ENCODE measurements around the gene SLC9A1. TPM values are rescaled to one million over a fixed set of nuclear protein-coding genes. Genes with fewer than 3 reads are reported as not detected.

Gene SLC9A1
- total RNA-seq, 1 experiment from 2014 or later = 21.7 TPM

DNA sequence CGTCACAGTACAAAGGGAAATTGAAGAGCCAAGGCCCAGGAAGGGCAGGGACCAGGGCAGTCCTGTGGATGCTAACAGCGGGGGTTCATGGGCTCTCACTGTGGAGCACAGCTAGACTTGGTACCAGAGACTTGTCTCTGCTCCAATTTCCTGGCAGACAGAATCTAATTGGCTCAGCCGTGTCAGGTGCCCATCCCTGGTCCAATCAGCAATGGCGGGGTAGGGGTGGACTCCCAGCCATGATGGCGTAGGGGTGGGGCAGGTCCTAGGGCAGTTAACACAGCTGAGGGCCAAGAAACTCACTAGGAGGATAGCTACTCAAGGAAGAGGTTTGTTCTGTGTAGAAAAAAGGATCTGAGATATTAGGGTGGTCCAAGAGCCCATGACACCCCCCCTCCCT lies 102.4 kb downstream of the SLC9A1 start:
- no TSS peak for BruUV-seq (replicated peaks)
- H3K4me2 ChIP-seq (ENCODE audit: low read length) = no peak overlapping the region
- H3K9me2 ChIP-seq (ENCODE audit: insufficient read depth) = no peaks in the 10 kb centered on the region
- H3K36me3 ChIP-seq (ENCODE audit: control insufficient read depth in 1 of 2, insufficient read depth in 2 of 2, low read length in 2 of 2) = no peaks in the 10 kb centered on the region
- ATAC-seq = no peak
- H3K9me3 ChIP-seq (ENCODE audit: control insufficient read depth in 1 of 2, insufficient read depth in 1 of 2, low read depth in 1 of 2, low read length in 2 of 2) = no peaks in the 10 kb centered on the region
- H2AFZ ChIP-seq (ENCODE audit: low read depth, low read length, poor library complexity, severe bottlenecking) = no peak overlapping the region
- no peaks in the 10 kb centered on the region for H4K20me1 ChIP-seq (ENCODE audit: insufficient read depth)
- H3K4me1 ChIP-seq (ENCODE audit: control insufficient read depth in 1 of 2, insufficient read depth in 2 of 2, low read length in 2 of 2) = no peaks in the 10 kb centered on the region
- TF ChIP-seq SRF (IDR thresholded peaks at IDR 0.05; ENCODE audit: low read depth) (no peak), SP1 (IDR thresholded peaks at IDR 0.05; ENCODE audit: low read depth) (no peak), EZH2phosphoT487 (IDR thresholded peaks at IDR 0.05; ENCODE audit: borderline replicate concordance) (no peak), SIN3A (IDR thresholded peaks at IDR 0.05; ENCODE audit: low read depth) (no peak), JUND (IDR thresholded peaks at IDR 0.05) (no peak), CEBPB (IDR thresholded peaks at IDR 0.05; ENCODE audit: low read depth) (no peak), EZH2 (IDR thresholded peaks at IDR 0.05) (no peak), FOSL1 (IDR thresholded peaks at IDR 0.05; ENCODE audit: low read depth) (no peak), RAD21 (IDR thresholded peaks at IDR 0.05; ENCODE audit: low read depth) (no peak), ZFX (IDR thresholded peaks at IDR 0.05) (no peak), YY1 (IDR thresholded peaks at IDR 0.05; ENCODE audit: extremely low read depth, insufficient replicate concordance, low read depth, low read length) (no peak), TCF7L2 (IDR thresholded peaks at IDR 0.05; ENCODE audit: borderline replicate concordance, extremely low read depth, insufficient read depth, insufficient read length) (no peak)
- TF ChIP-seq, protein P1, sequence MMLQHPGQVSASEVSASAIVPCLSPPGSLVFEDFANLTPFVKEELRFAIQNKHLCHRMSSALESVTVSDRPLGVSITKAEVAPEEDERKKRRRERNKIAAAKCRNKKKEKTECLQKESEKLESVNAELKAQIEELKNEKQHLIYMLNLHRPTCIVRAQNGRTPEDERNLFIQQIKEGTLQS (IDR thresholded peaks at IDR 0.05) = no peak
- TF ChIP-seq, protein P2, sequence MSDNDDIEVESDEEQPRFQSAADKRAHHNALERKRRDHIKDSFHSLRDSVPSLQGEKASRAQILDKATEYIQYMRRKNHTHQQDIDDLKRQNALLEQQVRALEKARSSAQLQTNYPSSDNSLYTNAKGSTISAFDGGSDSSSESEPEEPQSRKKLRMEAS (IDR thresholded peaks at IDR 0.05) = no peak
- TF ChIP-seq, protein P3, sequence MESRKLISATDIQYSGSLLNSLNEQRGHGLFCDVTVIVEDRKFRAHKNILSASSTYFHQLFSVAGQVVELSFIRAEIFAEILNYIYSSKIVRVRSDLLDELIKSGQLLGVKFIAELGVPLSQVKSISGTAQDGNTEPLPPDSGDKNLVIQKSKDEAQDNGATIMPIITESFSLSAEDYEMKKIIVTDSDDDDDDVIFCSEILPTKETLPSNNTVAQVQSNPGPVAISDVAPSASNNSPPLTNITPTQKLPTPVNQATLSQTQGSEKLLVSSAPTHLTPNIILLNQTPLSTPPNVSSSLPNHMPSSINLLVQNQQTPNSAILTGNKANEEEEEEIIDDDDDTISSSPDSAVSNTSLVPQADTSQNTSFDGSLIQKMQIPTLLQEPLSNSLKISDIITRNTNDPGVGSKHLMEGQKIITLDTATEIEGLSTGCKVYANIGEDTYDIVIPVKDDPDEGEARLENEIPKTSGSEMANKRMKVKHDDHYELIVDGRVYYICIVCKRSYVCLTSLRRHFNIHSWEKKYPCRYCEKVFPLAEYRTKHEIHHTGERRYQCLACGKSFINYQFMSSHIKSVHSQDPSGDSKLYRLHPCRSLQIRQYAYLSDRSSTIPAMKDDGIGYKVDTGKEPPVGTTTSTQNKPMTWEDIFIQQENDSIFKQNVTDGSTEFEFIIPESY (IDR thresholded peaks at IDR 0.05; ENCODE audit: extremely low read depth, insufficient replicate concordance, low read length) = no peak
- no peak overlapping the region for H3K9ac ChIP-seq (ENCODE audit: low read length)
- POLR2A ChIA-PET = no interaction called here
- DNase-seq (ENCODE audit: low read depth, low spot score) = no peak
- RAD21 ChIA-PET (ENCODE audit: low non-redundant PET in 1 of 2, low total read pairs in 2 of 2, uncharacterized antibody in 2 of 2, unreplicated experiment in 2 of 2) = no interaction called here
- H3K4me3 ChIP-seq (replicated peaks in 1 of 2; ENCODE audit: low read depth in 1 of 2, low read length in 2 of 2) = no peak overlapping the region
- CTCF ChIA-PET = no interaction called here
- intact Hi-C loops (cut with micrococcal nuclease) = no loop called here
- H3K79me2 ChIP-seq (ENCODE audit: insufficient read depth, low read length) = no peaks in the 10 kb centered on the region
- H3K27me3 ChIP-seq (ENCODE audit: insufficient read depth, low read length) = no peaks in the 10 kb centered on the region
- no peak overlapping the region for H3K27ac ChIP-seq (ENCODE audit: low read depth, low read length)
